ENCODE measurements around the gene PDP2.

PDP2 gene

GRCh38 chr16:66881964-66882508, 1.7 kb downstream of the PDP2 start:
- no peak for DNase-seq (ENCODE audit: low read depth)
- H3K4me3 ChIP-seq (replicated peaks; ENCODE audit: low read depth, low read length), result no peak overlapping the region
- TF ChIP-seq CTCF (IDR thresholded peaks at IDR 0.05; ENCODE audit: low read length, missing control alignments), result no peak

DNA sequence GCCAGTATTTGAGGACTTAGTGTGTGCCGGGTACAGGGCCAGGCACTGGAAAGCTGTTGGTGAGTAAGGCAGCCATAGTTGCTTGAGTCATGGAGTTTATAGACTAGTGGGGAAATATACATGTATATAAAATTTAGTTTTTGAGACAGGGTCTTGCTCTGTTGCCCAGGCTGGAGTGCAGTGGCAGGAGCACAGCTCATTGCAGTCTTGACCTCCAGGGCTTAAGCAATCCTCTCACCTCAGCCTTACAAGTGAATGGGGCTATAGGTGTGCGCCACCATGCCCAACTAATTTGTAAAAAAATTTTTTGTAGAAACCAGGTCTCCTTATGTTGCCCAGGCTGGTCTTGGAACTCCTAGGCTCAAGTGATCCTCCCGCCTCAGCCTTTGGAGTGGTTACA, 2.4 kb downstream of the PDP2 start:
- H3K4me3 ChIP-seq (replicated peaks; ENCODE audit: low read depth, low read length), result no peak overlapping the region
- DNase-seq (ENCODE audit: low read depth), result no peak
- TF ChIP-seq CTCF (IDR thresholded peaks at IDR 0.05; ENCODE audit: low read length, missing control alignments), result no peak

DNA sequence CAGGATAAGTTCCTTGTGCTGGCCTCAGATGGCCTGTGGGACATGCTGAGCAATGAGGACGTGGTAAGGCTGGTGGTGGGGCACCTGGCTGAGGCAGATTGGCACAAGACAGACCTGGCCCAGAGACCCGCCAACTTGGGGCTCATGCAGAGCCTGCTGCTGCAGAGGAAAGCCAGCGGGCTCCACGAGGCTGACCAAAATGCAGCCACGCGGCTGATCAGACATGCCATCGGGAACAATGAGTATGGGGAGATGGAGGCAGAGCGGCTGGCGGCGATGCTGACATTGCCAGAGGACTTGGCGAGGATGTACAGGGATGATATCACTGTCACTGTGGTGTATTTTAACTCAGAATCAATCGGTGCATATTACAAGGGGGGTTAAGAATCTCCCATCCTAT, 5.2 kb downstream of the PDP2 start:
- DNase-seq (ENCODE audit: low read depth), result no peak
- H3K4me3 ChIP-seq (replicated peaks; ENCODE audit: low read depth, low read length), result no peak overlapping the region
- no peak for TF ChIP-seq CTCF (IDR thresholded peaks at IDR 0.05; ENCODE audit: low read length, missing control alignments)

GRCh38 chr16:66886321-66886720, 6.0 kb downstream of the PDP2 start:
- TF ChIP-seq CTCF (IDR thresholded peaks at IDR 0.05; ENCODE audit: low read length, missing control alignments), result no peak
- DNase-seq (ENCODE audit: low read depth), result no peak
- H3K4me3 ChIP-seq (replicated peaks; ENCODE audit: low read depth, low read length), result no peak overlapping the region

DNA sequence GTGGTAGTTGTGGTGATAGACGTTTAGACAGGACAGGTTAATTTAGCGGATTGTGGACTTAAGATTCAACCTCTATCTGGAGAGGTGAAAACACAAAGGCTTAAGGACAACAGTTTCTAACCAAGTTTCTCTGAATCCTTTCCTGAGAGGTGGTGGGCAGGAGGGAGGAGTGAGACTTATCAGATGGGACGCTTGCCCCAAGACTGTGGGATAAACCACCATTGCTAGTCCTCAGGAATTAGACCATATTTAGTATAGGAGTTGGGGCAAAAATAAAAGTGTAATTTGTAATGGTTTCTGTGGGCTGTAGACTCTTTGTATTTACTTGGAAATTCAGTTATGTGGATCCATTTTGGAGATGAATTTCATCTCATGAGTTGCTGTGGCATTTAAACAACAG, 6.6 kb downstream of the PDP2 start:
- TF ChIP-seq CTCF (IDR thresholded peaks at IDR 0.05; ENCODE audit: low read length, missing control alignments), result no peak
- no peak for DNase-seq (ENCODE audit: low read depth)
- no peak overlapping the region for H3K4me3 ChIP-seq (replicated peaks; ENCODE audit: low read depth, low read length)

DNA sequence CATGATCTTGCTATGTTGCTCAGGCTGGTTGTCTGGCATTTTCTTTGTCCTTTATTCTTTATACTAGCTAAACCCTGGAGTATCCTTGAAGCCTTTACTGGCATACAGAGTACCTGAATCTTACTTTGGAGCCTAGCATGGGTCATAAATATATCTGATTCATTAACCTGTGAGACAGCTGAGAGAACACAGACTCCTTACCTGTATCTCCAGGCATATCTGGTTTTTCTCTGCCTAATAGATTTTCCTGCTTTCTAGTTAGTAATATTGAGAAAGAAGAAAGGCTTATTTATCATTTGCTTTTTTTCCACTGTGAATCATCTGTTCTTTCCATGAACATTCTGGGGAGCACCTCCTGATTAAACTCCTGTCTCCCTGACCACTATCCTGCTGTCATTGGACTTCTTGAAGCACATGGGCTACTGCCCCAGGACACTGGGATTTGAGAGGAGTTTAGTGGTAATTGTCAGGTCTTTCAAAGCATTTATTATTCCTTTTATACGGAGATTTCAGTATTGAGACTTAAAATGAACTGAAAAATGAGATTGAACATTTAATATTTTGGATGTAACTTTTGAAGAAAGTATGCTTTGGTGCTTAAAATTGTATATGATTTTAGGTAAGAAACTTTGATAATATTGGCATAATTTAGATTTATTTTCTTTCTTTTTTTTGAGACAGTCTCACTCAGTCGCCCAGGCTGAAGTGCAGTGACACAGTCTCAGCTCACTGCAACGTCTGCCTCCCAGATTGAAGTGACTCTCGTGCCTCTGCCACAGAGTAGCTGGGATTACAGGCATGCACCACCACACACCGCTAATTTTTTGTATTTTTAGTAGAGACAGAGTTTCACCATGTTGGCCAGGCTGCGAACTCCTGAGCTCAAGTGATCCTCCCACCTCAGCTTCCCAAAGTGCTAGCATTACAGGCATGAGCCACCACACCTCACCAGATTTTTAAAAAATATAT, 8.6 kb downstream of the PDP2 start:
- DNase-seq (ENCODE audit: low read depth), result no peak
- no peak overlapping the region for H3K4me3 ChIP-seq (replicated peaks; ENCODE audit: low read depth, low read length)
- TF ChIP-seq CTCF (IDR thresholded peaks at IDR 0.05; ENCODE audit: low read length, missing control alignments), result no peak
